HG02884 (cell line): ENCODE results near the gene CDO1.
"Not testable (repeated sequence)": the region's sequence is repeated elsewhere in the genome, so short reads cannot be mapped to it uniquely, and the experiment has no call there.

ENCODE experiments used
- ATAC-seq: cut with Tn5 transposase; IDR thresholded peaks from one replicate; pipeline ENCODE4 v1.9.1; 2021; ENCODE audit warnings: mild to moderate bottlenecking, moderate library complexity; ENCODE audit not compliant: unreplicated experiment

CDO1 gene

DNA sequence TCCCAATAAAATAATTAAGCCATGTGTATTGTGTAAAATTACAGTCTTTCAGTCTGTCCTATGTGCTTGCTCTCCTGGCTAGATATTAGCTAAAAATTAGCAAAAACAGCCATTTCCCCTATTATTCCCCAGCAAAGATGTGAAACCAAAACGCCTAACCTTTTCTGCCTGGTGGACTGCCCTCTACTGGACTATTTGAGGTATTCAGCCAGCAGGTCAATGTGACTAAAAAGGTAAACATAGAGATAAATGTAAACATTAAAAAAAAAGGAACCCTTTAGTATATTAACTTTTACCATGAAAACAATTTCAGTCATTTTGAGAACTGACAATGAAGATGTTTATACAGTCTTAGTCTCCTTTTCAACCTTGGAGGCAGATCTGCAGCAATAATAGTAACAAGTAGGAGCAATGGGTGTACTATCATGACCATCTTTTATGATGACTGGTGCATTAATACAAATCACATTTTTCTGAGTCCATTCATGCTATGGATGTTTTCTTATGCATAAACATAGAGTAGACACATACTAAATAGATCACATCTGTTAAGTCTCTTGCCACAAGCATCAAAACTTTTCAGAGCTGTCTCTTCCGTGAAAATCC lies 14.8 kb upstream of the CDO1 start:
- peak; percentile 70 for ATAC-seq

DNA sequence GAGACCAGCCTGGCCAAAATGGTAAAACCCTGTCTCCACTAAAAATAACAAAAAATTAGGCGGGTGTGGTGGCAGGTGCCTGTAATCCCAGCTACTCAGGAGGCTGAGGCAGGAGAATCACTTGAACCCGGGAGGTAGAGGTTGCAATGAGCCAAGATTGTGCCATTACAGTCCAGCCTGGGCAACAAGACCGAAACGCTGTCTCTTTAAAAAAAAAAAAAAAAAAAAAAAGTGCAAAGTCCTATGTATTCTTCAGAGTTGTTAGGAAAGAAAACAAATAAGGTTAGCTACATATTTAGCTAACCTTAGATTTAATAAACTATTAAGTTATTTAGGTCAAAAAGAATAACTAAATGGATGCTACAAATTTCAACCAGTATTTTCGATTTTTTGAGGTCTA lies 13.5 kb upstream of the CDO1 start:
- no peak for ATAC-seq

DNA sequence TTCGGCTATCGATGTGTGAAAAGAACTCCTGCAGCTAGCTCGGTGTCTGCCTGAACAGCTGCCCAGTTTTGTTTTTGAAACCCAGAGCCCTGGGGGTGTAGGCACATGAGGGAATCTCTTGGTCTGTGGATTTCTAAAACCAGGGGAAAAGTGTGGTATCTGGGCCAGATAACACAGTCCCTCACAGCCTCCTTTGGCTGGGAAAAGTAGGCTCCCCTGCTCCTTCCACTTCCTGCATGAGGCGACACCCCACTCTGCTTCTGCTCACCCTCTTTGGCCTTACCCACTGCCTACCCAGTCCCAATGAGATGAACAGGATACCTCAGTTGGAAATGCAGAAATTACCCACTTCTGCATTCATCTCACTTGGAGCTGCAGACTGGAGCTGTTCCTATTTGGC lies 9.5 kb upstream of the CDO1 start:
- no peak for ATAC-seq

DNA sequence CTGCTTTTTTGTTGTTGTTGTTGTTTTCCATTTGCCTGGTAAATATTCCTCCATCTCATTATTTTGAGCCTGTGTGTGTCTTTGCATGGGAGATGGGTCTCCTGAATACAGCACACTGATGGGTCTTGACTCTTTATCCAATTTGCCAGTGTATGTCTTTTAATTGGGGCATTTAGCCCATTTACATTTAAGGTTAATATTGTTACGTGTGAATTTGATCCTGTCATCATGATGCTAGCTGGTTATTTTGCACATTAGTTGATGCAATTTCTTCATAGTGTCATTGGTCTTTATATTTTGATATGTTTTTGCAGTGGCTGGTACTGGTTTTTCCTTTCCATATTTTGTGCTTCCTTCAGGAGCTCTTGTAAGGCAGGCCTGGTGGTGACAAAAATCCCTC lies 8.5 kb upstream of the CDO1 start:
- ATAC-seq, result not testable (repeated sequence)

DNA sequence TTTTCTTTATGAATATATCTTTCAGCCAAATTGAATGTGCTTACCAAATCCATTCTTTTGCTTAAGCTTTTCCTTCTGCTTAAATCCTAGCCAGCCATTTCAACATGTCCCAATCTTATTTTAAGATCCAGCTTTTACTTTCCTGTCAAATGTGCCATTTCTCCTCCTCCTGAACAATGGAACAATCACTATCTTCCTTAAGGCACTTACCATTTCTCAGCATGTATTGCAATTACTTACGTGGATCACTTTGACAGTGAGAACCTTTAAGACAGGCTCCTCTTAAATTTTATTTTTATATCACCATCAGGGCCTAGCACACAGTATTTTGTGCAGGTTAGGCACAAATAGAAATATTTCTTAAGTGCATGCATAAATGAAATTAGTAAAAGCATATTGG lies 4.4 kb upstream of the CDO1 start:
- ATAC-seq, result no peak

DNA sequence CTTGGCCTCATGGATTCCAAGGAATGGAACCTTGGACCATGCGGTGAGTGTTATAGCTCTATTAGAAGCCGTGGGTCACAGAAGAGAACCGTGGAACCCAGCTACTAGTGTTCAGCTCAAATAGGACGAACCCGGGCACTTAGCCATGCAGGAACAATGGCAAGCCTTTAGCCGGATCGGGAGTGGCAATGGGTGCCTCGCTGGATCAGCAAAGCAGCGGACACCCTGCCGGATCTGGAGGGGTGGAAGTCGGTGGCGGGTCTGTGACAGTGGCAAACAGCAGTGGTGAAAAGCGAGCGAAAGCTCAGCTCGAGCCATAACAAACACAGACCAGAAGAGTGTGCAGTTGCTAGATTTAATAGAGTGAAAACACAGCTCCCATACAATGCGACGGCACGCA lies 2.4 kb upstream of the CDO1 start:
- ATAC-seq, result no peak

DNA sequence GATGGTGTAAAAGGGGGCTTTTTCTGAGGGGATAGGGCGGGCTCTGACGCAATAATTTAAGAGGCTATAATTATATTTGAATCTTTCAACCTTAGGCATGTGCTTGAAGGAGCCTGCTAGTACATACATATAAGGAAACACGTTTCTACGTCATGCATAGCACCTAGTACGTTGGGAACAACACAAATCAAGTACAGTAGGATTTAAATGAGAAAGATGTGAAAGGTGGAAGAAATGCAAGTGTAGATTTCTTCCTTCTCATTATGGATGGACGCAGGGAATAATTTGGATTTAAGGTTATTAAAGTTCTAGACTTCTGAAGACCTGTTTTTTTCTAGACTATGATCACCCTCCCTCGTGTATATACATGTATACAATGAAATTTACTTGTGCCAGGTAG lies 927 bp upstream of the CDO1 start:
- no peak for ATAC-seq

DNA sequence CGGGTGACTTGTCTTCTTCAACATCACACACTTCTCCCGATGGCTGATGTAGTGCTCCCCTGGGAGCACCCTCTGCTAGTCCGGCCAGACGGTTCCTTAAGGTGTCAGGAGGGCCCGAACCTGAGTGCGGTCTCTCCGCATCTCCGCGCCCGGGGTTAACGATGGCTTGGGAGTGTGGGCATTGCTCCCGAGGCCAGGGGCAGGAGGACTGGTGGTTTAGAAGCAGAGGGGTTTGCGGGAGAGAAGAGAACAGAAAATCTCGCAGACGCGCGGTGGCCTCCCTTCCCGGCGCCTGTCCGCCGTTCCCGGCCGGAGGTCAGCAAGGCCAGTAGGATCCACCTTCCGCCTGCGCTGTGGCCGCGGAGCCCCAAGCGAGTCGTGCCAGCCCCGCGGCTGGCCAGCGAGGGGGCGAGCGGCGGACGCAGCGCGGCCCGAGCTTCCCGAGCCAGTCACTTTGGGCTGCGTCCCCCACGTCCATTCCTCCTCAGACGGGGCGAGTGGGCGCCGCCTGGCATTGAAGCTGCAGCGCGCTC lies 700 bp downstream of the CDO1 start:
- no peak for ATAC-seq

DNA sequence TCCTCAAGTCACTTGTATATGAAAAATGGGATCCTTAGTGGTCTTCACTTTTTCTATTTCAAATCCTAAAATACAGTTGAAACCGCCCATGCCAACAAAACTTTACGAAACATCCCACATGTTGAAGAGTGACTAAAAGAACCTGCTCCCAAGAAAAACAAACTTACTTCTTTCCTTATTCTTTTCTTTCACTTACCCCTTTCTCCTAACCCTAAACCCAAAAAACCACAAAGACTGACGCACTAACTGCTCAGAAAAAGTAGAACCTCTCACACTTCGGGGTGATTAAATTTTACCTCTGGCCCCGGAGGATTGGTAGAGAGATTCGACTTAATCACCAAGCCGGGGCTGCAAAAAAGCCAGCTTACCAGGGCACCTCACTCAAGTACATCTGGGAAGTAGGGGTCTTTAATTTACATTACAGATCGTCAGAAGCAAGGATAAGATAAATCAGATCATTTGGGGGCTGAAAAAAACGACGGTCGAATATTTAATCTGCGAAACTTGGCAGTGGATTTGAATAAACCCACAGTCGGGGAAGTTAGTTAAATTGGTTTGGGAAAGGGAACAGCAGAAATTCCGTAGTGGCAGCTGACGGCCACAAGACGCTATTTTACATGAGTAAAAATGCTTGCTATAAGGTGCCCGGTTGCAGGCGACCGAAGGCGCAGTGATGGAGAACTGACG lies 1.3 kb downstream of the CDO1 start:
- no peak for ATAC-seq

DNA sequence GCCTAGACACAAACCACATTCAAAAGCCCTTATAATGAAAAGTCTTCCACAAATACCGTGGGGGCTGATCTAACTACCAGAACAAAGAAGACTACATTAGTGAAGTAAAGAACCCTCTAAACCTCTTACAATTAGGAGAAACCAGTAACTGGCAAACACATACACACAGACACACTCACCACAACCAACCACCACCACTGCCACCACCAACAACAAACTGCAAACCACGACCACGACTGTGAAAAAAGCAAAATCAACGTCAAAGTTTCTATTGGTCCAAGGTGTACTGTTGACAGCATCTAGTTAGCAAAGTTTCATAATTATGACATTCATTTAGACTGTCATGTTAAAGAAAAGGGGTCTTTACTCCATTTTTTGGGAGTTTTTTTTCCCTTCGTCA lies 2.7 kb downstream of the CDO1 start:
- ATAC-seq, result no peak

DNA sequence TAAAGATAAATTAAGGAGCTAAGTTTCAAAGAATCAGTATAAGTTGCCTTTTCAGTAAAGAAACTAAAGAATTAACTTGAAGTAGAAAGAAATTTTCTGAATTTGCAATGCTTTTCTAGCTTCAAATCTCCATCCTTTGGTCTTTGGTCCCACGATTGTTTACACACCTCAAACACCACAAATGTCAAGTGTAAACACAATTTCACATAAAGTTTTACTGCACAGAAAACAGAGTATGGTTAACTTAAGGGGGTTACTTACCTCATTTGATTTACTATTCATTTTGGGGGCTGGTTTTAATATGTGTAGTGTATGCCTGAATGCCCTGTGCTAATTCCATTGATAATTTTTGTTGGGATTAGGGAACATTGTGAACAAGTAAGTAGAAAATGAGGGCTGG lies 4.1 kb downstream of the CDO1 start:
- no peak for ATAC-seq

DNA sequence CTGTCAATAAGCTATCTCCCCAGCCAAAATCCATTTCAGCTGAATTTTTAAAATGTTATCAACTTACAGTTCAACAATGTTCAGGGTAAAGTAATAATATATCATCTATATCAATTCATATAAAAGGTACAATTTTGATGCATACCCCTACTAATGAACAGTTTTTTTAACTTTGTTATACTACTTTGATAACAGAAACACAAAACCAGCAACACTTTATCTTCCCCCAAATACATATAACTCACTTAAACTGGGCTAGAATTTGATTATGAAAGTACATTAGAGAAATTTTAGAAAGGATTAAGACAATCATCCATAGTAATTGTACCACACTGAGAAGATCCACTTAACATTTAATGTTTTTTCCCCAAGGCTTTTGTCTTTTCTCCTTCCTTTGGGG lies 5.1 kb downstream of the CDO1 start:
- no peak for ATAC-seq

DNA sequence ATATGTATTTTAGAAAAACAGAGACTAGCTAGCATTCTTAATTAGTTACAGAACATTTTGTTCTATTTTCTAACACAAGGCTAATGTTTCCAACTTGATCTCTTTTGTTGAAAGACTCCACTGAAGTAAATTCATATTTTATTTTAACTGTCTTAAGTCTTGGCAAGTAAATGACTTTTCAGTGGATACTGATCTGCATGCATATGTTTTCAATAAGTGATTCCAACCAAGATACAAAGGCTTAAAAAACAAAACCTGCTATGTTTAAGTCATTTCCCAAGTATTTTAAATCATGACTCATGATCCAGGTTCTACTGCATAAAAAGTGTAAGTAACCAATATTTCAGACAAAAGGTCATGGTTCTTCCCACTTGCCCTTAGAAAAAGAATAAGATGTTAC lies 5.7 kb downstream of the CDO1 start:
- ATAC-seq, result no peak

DNA sequence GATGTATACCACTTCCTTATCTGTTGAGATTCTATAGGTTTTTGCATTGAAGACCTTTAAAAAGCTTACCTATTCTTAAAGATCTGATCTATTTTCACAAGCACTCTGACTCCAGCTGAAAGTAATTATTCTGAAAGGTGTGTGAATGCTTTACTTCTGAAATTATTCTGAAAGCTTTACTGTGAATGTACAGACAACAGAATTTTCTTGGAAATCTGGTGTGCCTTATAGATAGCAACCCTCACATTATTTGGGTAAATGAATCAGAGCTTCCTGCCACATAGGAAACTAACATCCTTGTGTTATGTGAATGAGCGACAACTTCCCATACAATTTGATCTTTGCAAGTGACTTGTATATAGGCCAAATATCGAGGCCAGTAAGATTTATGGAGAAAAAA lies 6.5 kb downstream of the CDO1 start:
- no peak for ATAC-seq

DNA sequence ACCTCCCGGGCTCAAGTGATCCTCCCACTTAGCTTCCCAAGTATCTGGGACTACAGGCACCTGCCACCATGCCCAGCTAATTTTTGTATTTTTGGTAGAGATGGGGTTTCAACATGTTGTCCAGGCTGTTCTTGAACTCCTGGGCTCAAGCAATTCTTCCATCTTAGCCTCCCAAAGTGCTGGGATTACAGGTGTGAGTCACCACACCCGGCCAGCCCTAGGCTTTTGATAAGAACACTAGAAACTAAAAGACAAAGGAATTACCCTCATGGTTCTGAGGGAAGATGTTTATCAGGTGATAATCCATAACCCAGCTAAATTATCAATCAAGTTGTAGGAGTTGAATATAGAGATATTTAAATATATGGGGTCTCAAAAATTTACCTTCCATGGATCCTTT lies 8.4 kb downstream of the CDO1 start:
- ATAC-seq, result not testable (repeated sequence)

DNA sequence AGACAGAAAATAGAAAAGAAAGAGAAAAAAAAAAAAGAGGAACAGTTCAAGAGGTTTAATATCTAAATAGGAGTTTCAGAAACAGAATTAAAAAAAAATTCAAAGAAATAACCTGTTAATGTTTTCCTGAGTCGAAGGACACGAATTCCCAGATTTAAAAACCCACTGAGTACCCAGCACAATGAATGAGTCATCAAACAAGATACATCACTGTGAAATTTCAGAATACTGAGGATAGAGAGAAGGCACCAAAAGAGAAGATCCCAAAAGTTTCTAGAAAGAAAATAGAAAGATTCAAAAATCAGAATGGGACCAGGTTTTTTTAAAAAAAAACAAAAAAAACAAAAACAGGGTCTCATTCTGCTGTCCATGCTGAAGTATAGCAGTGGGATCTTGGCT lies 8.8 kb downstream of the CDO1 start:
- ATAC-seq, result no peak

DNA sequence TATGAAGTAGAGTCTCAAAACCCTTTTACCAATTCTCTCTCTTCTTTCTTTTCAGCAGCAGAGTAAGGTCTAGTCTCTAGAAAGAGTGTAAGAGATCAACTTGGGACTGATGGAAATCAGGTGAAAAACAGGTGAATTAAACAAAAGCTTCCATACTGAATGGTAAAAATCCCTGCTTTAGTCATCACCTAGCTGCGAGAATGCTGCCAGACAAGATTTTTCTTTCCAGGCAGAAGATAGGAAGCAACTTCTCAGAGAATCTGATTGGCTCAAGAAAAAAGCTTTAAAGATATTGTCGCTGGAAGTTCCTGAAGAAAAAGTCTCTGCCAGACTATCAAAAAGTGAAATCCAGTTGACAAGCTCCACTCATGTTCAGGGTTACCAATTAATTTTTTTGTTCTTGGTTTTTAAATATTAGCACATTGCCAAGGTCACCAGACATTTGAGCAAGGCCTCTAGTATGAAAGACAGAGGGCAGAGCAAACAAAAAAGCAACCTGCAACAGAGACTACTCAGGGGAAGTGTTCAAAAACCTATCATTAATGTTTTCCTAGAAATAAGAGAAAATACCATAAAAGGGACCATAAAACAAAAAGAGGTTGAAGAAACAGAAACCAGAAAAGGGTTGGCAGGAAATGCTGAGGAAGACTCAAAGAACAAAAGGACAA lies 9.3 kb downstream of the CDO1 start:
- no peak for ATAC-seq

DNA sequence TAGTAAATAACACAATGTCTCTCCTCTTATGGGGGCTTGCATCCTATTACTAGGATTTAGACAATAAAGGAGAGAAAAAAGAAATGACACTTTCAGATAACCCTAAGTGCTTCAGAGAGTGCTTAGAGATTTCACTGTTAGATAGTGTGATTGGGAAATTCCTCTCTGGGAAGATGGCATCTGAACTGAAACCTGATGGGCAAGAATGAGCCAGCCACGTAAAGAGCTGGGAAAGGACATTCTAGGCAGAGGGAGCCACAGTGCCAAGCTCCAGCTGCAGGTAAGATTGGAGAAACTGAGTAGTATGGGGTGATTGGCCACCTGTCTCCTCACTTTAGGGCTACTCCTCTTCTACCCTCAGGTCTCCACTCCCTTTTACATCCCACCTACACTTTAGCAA lies 14.5 kb downstream of the CDO1 start:
- ATAC-seq, result no peak

DNA sequence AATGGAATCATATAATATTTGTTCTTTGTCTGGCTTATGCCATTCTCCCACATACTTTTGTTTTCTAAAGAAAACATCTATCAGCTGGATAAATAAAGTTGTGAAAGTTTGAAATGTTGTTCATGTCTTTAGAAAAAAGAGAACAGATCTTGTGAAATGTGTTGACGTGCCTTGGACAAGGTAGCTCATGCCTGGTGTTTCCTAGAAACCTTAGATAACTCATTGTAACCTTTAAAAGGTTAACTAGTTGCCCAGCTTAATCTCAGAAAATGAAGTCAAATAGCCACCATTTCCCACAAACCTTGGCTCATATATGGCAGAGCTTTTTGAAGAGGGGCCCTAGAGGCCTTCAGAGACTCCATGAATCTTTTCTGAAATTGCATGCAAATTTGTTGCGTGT lies 15.3 kb downstream of the CDO1 start:
- ATAC-seq, result no peak

DNA sequence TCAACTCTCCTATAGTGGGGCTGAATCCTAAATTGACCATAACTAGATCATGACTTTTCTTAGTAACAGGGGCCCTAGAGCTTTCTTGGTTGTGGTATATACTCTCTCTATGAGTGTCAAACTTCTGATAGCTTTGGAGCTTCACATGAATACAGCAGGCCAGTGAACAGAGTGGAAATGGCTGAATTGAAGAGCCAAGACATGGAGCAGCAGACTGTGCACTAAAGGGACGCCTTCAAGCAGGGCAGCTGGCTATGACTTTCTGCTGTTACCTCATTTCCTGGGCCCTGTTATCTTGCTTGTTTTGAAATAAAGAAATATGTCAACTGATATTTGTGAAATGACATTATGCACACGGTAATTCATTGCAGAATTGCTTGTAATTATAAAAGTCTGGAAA lies 16.4 kb downstream of the CDO1 start:
- ATAC-seq, result no peak

DNA sequence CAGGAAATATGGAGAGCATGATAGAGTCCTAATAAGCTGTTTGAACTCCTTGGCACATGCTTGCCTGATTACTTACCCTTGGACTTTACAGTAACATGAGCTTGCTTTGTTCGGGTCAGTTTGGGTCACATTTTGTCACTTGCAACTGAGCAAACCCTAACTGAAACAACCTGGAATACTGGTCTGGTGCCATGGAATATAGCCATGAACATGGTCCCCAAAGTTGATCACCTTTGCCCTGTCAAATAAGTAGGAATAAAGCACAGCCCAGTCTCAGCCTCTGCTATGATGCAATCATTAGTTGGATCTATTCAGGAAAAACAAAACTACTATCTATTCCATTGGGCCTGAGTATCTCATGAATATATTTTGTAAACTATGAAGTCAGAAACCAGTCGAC lies 18.2 kb downstream of the CDO1 start:
- ATAC-seq, result no peak

DNA sequence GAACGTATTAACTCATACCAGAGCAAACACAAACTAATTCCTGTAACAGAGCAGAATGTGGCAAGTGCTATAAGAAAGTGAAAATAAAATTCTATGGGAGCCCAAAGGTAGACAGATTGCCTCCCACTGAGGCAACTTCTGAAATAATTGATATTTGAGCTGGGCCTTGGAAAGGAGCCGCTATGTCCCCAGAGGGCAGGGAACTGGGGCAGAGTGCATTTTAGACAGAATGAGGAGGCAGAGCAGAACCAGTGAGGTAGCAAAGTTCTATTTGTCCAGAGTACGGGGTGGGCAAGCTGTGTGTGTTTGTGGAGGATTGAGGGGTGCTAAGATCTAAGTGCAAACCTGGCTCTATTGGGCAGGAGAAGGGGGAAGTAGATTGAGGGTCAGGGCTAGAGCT lies 19.8 kb downstream of the CDO1 start:
- ATAC-seq, result no peak
